Lung (tissue), 12 donors: Measurements from ENCODE around the gene KCTD3. TPM values are rescaled to one million over a fixed set of nuclear protein-coding genes. Genes with fewer than 3 reads are reported as not detected.

Experiments
- ATAC-seq: fragments of 200-7000 bp; cut with Tn5 transposase; one replicate; pipeline ENCODE4 v1.9.1; 2020; ENCODE audit warnings: moderate number of reproducible peaks; ENCODE audit not compliant: insufficient read depth, low FRiP score
- DNase-seq, 3 donors: peaks; one replicate each; pipeline ENCODE4 v3.0.0-alpha.2; 2013 to 2017
- H3K27ac ChIP-seq, 2 donors: one replicate each; pipeline ENCODE4 v1.5.1; 2013; ENCODE audit warnings: mild to moderate bottlenecking in 2 of 2, moderate library complexity in 2 of 2, control low read depth in 1 of 2, inconsistent platforms in 1 of 2, low read depth in 1 of 2, low read length in 1 of 2
- H3K27me3 ChIP-seq, 3 donors: one replicate each; pipeline ENCODE4 v1.5.1; 2013; ENCODE audit warnings: low read length in 2 of 3; ENCODE audit not compliant: control insufficient read depth in 3 of 3, insufficient read depth in 3 of 3
- H3K36me3 ChIP-seq, 4 donors: one replicate each; pipeline ENCODE4 v1.5.1; 2013; ENCODE audit warnings: low read length in 4 of 4, mild to moderate bottlenecking in 1 of 4, moderate library complexity in 1 of 4; ENCODE audit not compliant: control insufficient read depth in 4 of 4, insufficient read depth in 4 of 4
- H3K4me1 ChIP-seq, 5 donors: one replicate each; pipeline ENCODE4 v1.5.1; 2013; ENCODE audit warnings: low read length in 5 of 5, mild to moderate bottlenecking in 2 of 5, moderate library complexity in 1 of 5; ENCODE audit not compliant: control insufficient read depth in 5 of 5, insufficient read depth in 5 of 5
- H3K4me3 ChIP-seq: one replicate; pipeline ENCODE4 v1.5.1; 2013; ENCODE audit warnings: mild to moderate bottlenecking, control low read depth, moderate library complexity
- H3K9ac ChIP-seq, 2 donors: one replicate each; pipeline ENCODE4 v1.5.1; 2013; ENCODE audit warnings: low read length in 2 of 2, control low read depth in 1 of 2; ENCODE audit not compliant: insufficient read depth in 1 of 2
- H3K9me3 ChIP-seq, 4 donors: one replicate each; pipeline ENCODE4 v1.5.1; 2013; ENCODE audit warnings: low read length in 3 of 4, mild to moderate bottlenecking in 1 of 4, moderate library complexity in 1 of 4; ENCODE audit not compliant: control insufficient read depth in 4 of 4, insufficient read depth in 3 of 4
- CTCF ChIP-seq: IDR thresholded peaks from 2 replicates; pipeline ENCODE4 v1.5.1; 2012; ENCODE audit warnings: mild to moderate bottlenecking; ENCODE audit errors: control extremely low read depth, extremely low read depth
- WGBS, 2 donors: extraction: QIAGEN DNeasy Blood & Tissue Kit; methylation state at CpG; one replicate each; pipeline ENCODE4 v1.1.7; 2013; 5-methylcytosine and 5-hydroxymethylcytosine counted together
- polyA plus RNA-seq, 2 donors: library from polyadenylated mRNA; stranded (reverse); fragments of 200-250 nt; gene quantifications; one replicate each; pipeline ENCODE4 v1.2.1, GENCODE V29; 2013
- total RNA-seq, 2 donors: library from RNA; depleted of rRNA in 1 of 2; stranded (reverse); fragments of >200 nt in 1 of 2; gene quantifications; one replicate each; pipeline ENCODE4 v1.2.1, GENCODE V29; 2014 to 2021
- donor health status: control.
- donor health status: control.
- donor health status: Bipolar disorder and iron deficiency.
- donor health status: healthy.
- donor health status: DM: yes; HTN: yes; CAD: no.

KCTD3 gene
- total and polyA plus RNA-seq, 4 donors = 11.6 to 47.5 (median 18.1) TPM

- H3K4me1 ChIP-seq = peaks cover 2 to 26% (median 11%) of the 10 kb centered on the region in 5 donors
- peak; percentile 73 for ATAC-seq
- peak overlapping the region; percentile 99 for H3K4me3 ChIP-seq
- peak overlapping the region; percentile 89 to 99 for H3K9ac ChIP-seq
- no peak for TF ChIP-seq CTCF
- WGBS, 2 donors = 0 to 1% methylated on average over 52 to 63 of the region's 63 CpGs
- H3K36me3 ChIP-seq = no peaks in the 10 kb centered on the region
- H3K27ac ChIP-seq = peak overlapping the region; percentile 93 to 96
- no peaks in the 10 kb centered on the region for H3K9me3 ChIP-seq
- peak; percentile 69 to 82 (median 82) for DNase-seq
- no peaks in the 10 kb centered on the region for H3K27me3 ChIP-seq
These were observed 591 bp downstream of the KCTD3 start for GRCh38 chr1:215567491-215568298.

GRCh38 chr1:215568299-215568692, 1.2 kb downstream of the KCTD3 start:
- Histone ChIP-seq H3K36me3 (no peaks in the 10 kb centered on the region), H3K9me3 (no peaks in the 10 kb centered on the region), H3K27me3 (no peaks in the 10 kb centered on the region), H3K9ac (peak overlapping the region; percentile 89 to 99), H3K4me1 (peaks cover 2 to 26% (median 11%) of the 10 kb centered on the region in 5 donors), H3K27ac (peak overlapping the region; percentile 93 to 96), H3K4me3 (peak overlapping the region; percentile 99)
- no peak for TF ChIP-seq CTCF
- ATAC-seq (no peak), DNase-seq (peak in 2 of 3 donors; percentile 45 to 80)
- 3 to 6% methylated on average over 4 of the region's 5 CpGs for WGBS, 2 donors

- WGBS, 2 donors = 67 to 80% methylated on average over 3 of the region's 3 CpGs
- Histone ChIP-seq H3K27ac (no peak overlapping the region), H3K9me3 (no peaks in the 10 kb centered on the region), H3K27me3 (no peaks in the 10 kb centered on the region), H3K4me3 (no peak overlapping the region), H3K36me3 (no peaks in the 10 kb centered on the region), H3K4me1 (peaks cover 2 to 26% (median 11%) of the 10 kb centered on the region in 5 donors), H3K9ac (no peak overlapping the region)
- ATAC-seq = no peak
- TF ChIP-seq CTCF = no peak
- peak in 1 of 3 donors; percentile 25 for DNase-seq
These were observed 3.1 kb downstream of the KCTD3 start for GRCh38 chr1:215569986-215570824.
